Activated CD8-positive, alpha-beta T cell treated with anti-CD3 and anti-CD28 coated beads, Interleukin-2, amount 10 ng/mL, durations not matched to agents 7 days and 5 days (primary cell): ENCODE results near the gene NOS3. TPM values are rescaled to one million over a fixed set of nuclear protein-coding genes. Genes with fewer than 3 reads are reported as not detected.

Experiments used
- ATAC-seq: fragments of 150-1000 bp; cut with Tn5 transposase; one replicate; pipeline ENCODE4 v1.10.0; 2021; ENCODE audit warnings: moderate library complexity
- CTCF ChIA-PET: fragments of 350-600 bp; sonication (Branson Sonifier 250); formaldehyde crosslinking; loops from one replicate; lab custom pipeline; 2021; ENCODE audit warnings: antibody characterized with exemption; lab: Charles Lee
- POLR2A ChIA-PET: fragments of 350-600 bp; sonication (Branson Sonifier 250); formaldehyde crosslinking; loops from one replicate; lab custom pipeline; 2021; ENCODE audit warnings: antibody characterized with exemption; lab: Charles Lee
- DNase-seq: peaks from one replicate; pipeline ENCODE4 v3.0.0-alpha.2; 2020
- H3K27ac Mint-ChIP-seq: one replicate; pipeline ENCODE4 v1.8.0; 2021; ENCODE audit warnings: mild to moderate bottlenecking, mixed read lengths
- H3K27me3 Mint-ChIP-seq: one replicate; pipeline ENCODE4 v1.8.0; 2021; ENCODE audit warnings: low read depth, mixed read lengths
- H3K36me3 Mint-ChIP-seq: one replicate; pipeline ENCODE4 v1.8.0; 2021; ENCODE audit warnings: low read depth, mixed read lengths
- H3K4me1 Mint-ChIP-seq: one replicate; pipeline ENCODE4 v1.8.0; 2021; ENCODE audit warnings: low read depth, mixed read lengths
- H3K4me3 Mint-ChIP-seq: one replicate; pipeline ENCODE4 v1.8.0; 2021; ENCODE audit warnings: mild to moderate bottlenecking, mixed read lengths
- H3K9me3 Mint-ChIP-seq: one replicate; pipeline ENCODE4 v1.8.0; 2022; ENCODE audit warnings: mixed read lengths; ENCODE audit not compliant: insufficient read depth
- total RNA-seq, 2 experiments: library from RNA; stranded (reverse); gene quantifications; one replicate each; pipeline ENCODE4 v1.2.3, GENCODE V29; 2021

NOS3 gene
- total RNA-seq, 2 experiments from 2014 or later = 12.2 to 13.8 TPM

- Mint-ChIP-seq H3K4me1 (peaks cover 77% of the 10 kb centered on the region), H3K4me3 (no peak overlapping the region), H3K27ac (no peak overlapping the region), H3K9me3 (no peaks in the 10 kb centered on the region), H3K27me3 (peaks cover 23% of the 10 kb centered on the region), H3K36me3 (peaks cover 14% of the 10 kb centered on the region)
- DNase-seq (no peak), ATAC-seq (no peak)
- ChIA-PET POLR2A (no interaction called here), CTCF (interaction anchor here (1.1 kb wide), 1 partner anchor 118 kb away, joined by 4 read pairs; no protein-coding TSS in a partner anchor)
Observed at GRCh38 chr7:151015967-151016366, 25.1 kb downstream of the NOS3 start.

- POLR2A ChIA-PET = no interaction called here
- Mint-ChIP-seq H3K27ac (no peak overlapping the region), H3K4me3 (no peak overlapping the region), H3K9me3 (no peaks in the 10 kb centered on the region), H3K36me3 (peaks cover 14% of the 10 kb centered on the region), H3K27me3 (peaks cover 28% of the 10 kb centered on the region), H3K4me1 (peaks cover 74% of the 10 kb centered on the region)
- DNase-seq (no peak), ATAC-seq (no peak)
- CTCF ChIA-PET = interaction anchor here (1.1 to 3.9 kb wide), 5 partner anchors 8 to 118 kb away, joined by 4 to 50 read pairs (median 5); partner anchors contain the start of gene ABCB8
Observed at GRCh38 chr7:151016505-151016904, 25.7 kb downstream of the NOS3 start.

GRCh38 chr7:151016942-151017341 lies 26.1 kb downstream of the NOS3 start:
- Mint-ChIP-seq H3K27ac (peak overlapping the region; percentile 65), H3K27me3 (peaks cover 28% of the 10 kb centered on the region), H3K4me3 (peak overlapping the region; percentile 69), H3K4me1 (peaks cover 70% of the 10 kb centered on the region), H3K36me3 (peaks cover 14% of the 10 kb centered on the region), H3K9me3 (no peaks in the 10 kb centered on the region)
- POLR2A ChIA-PET = interaction anchor here (1.2 kb wide), 1 partner anchor 9 kb away, joined by 3 read pairs; no protein-coding TSS in a partner anchor
- ATAC-seq (no peak), DNase-seq (no peak)
- CTCF ChIA-PET = interaction anchor here (1.1 to 3.9 kb wide), 8 partner anchors 8 to 210 kb away, joined by 3 to 50 read pairs (median 6); partner anchors contain the start of genes ABCB8, ABCF2 and SLC4A2

GRCh38 chr7:151017370-151017952 lies 26.6 kb downstream of the NOS3 start:
- ATAC-seq (no peak), DNase-seq (no peak)
- peaks cover 28% of the 10 kb centered on the region for H3K27me3 Mint-ChIP-seq
- peaks cover 65% of the 10 kb centered on the region for H3K4me1 Mint-ChIP-seq
- H3K4me3 Mint-ChIP-seq = peak overlapping the region; percentile 69
- CTCF ChIA-PET = interaction anchor here (0.8 to 3.9 kb wide), 16 partner anchors 9 to 209 kb away, joined by 3 to 53 read pairs (median 5); partner anchors contain the start of genes ABCB8, ABCF2, FASTK and NOS3
- peak overlapping the region; percentile 65 for H3K27ac Mint-ChIP-seq
- H3K36me3 Mint-ChIP-seq = peaks cover 14% of the 10 kb centered on the region
- no peaks in the 10 kb centered on the region for H3K9me3 Mint-ChIP-seq
- POLR2A ChIA-PET = interaction anchor here (1.2 kb wide), 1 partner anchor 9 kb away, joined by 3 read pairs; no protein-coding TSS in a partner anchor

GRCh38 chr7:151017953-151018420 lies 27.2 kb downstream of the NOS3 start:
- Mint-ChIP-seq H3K36me3 (peaks cover 14% of the 10 kb centered on the region), H3K27me3 (peaks cover 28% of the 10 kb centered on the region), H3K27ac (peak overlapping the region; percentile 65), H3K4me1 (peaks cover 59% of the 10 kb centered on the region), H3K4me3 (peak overlapping the region; percentile 69), H3K9me3 (no peaks in the 10 kb centered on the region)
- POLR2A ChIA-PET = interaction anchor here (0.5 to 1.7 kb wide), 3 partner anchors 10 to 454 kb away, joined by 3 to 10 read pairs (median 3); partner anchors contain the start of gene ABCB8
- peak; percentile 83 for DNase-seq
- peak; percentile 62 for ATAC-seq
- CTCF ChIA-PET = interaction anchor here (0.6 to 3.9 kb wide), 32 partner anchors 8 to 226 kb away, joined by 3 to 53 read pairs (median 5); partner anchors contain the start of genes ABCB8, ABCF2, FASTK and NOS3

GRCh38 chr7:151018421-151019129 lies 27.8 kb downstream of the NOS3 start:
- H3K36me3 Mint-ChIP-seq = peaks cover 14% of the 10 kb centered on the region

GRCh38 chr7:151019130-151019447 lies 28.3 kb downstream of the NOS3 start:
- H3K36me3 Mint-ChIP-seq = peaks cover 14% of the 10 kb centered on the region
- no peaks in the 10 kb centered on the region for H3K9me3 Mint-ChIP-seq
- H3K4me3 Mint-ChIP-seq = peak overlapping the region; percentile 15
- peak overlapping the region; percentile 8 for H3K27ac Mint-ChIP-seq
- POLR2A ChIA-PET = interaction anchor here (0.6 to 1.7 kb wide), 3 partner anchors 9 to 88 kb away, joined by 3 to 10 read pairs (median 3); partner anchors contain the start of gene ABCB8
- H3K27me3 Mint-ChIP-seq = peaks cover 28% of the 10 kb centered on the region
- CTCF ChIA-PET = interaction anchor here (0.8 to 3.9 kb wide), 24 partner anchors 10 to 303 kb away, joined by 3 to 53 read pairs (median 8); partner anchors contain the start of genes ABCB8, ABCF2, FASTK and GIMAP1
- DNase-seq = no peak
- peaks cover 50% of the 10 kb centered on the region for H3K4me1 Mint-ChIP-seq
- no peak for ATAC-seq

More at GRCh38 chr7:151018421-151019129, 27.8 kb downstream of the NOS3 start:
- ATAC-seq (peak; percentile 19), DNase-seq (peak; percentile 49)
- ChIA-PET CTCF (interaction anchor here (0.6 to 3.9 kb wide), 32 partner anchors 8 to 302 kb away, joined by 3 to 53 read pairs (median 4); partner anchors contain the start of genes ABCB8, ABCF2, FASTK and GIMAP1), POLR2A (interaction anchor here (0.5 to 1.7 kb wide), 4 partner anchors 10 to 454 kb away, joined by 3 to 10 read pairs (median 3); partner anchors contain the start of gene ABCB8)
- Mint-ChIP-seq H3K27ac (peak overlapping the region; percentile 65), H3K4me3 (peak overlapping the region; percentile 69), H3K4me1 (peaks cover 55% of the 10 kb centered on the region), H3K9me3 (no peaks in the 10 kb centered on the region), H3K27me3 (peaks cover 28% of the 10 kb centered on the region)

GRCh38 chr7:151020231-151020630 lies 29.4 kb downstream of the NOS3 start:
- H3K9me3 Mint-ChIP-seq = no peaks in the 10 kb centered on the region
- H3K4me1 Mint-ChIP-seq = peaks cover 39% of the 10 kb centered on the region
- ChIA-PET POLR2A (no interaction called here), CTCF (interaction anchor here (2.1 to 3.9 kb wide), 4 partner anchors 8 to 60 kb away, joined by 14 to 53 read pairs (median 40); partner anchors contain the start of gene ABCB8)
- H3K27ac Mint-ChIP-seq = no peak overlapping the region
- DNase-seq (no peak), ATAC-seq (no peak)
- H3K4me3 Mint-ChIP-seq = no peak overlapping the region
- H3K27me3 Mint-ChIP-seq = peaks cover 30% of the 10 kb centered on the region
- peaks cover 7% of the 10 kb centered on the region for H3K36me3 Mint-ChIP-seq

- Mint-ChIP-seq H3K4me1 (peaks cover 22% of the 10 kb centered on the region), H3K27ac (no peak overlapping the region), H3K4me3 (no peak overlapping the region), H3K27me3 (peaks cover 26% of the 10 kb centered on the region), H3K36me3 (peaks cover 3% of the 10 kb centered on the region), H3K9me3 (no peaks in the 10 kb centered on the region)
- ATAC-seq (no peak), DNase-seq (no peak)
- ChIA-PET CTCF (interaction anchor here (2.3 kb wide), 1 partner anchor 14 kb away, joined by 7 read pairs; no protein-coding TSS in a partner anchor), POLR2A (no interaction called here)
Observed at GRCh38 chr7:151023232-151023631, 32.4 kb downstream of the NOS3 start.

GRCh38 chr7:151024435-151025056 lies 33.7 kb downstream of the NOS3 start, which contains the start of gene ATG9B:
ATG9B (minus strand) TSS chr7:151024494; CDS start chr7:151024423, 71 bp downstream.
- peak within 1 kb of the TSS; percentile 12 for H3K27ac Mint-ChIP-seq
- no peak within 1 kb of the TSS for H3K4me3 Mint-ChIP-seq
- DNase-seq (no peak), ATAC-seq (no peak)
- CTCF ChIA-PET = interaction anchor here (2.1 kb wide), 1 partner anchor 17 kb away, joined by 7 read pairs; no protein-coding TSS in a partner anchor
- peaks cover 19% of the 10 kb centered on the region for H3K4me1 Mint-ChIP-seq
- H3K27me3 Mint-ChIP-seq = peaks cover 18% of the 10 kb centered on the region
- peaks cover 4% of the 10 kb centered on the region for H3K36me3 Mint-ChIP-seq
- no peaks in the 10 kb centered on the region for H3K9me3 Mint-ChIP-seq
- POLR2A ChIA-PET = no interaction called here
